Left hindlimb (tissue), 1 donor: ENCODE results near the gene IL13RA2.

Experiments
- DNase-seq: peaks from one replicate; pipeline ENCODE4 v3.0.0-alpha.2; 2018

Gene IL13RA2

DNA sequence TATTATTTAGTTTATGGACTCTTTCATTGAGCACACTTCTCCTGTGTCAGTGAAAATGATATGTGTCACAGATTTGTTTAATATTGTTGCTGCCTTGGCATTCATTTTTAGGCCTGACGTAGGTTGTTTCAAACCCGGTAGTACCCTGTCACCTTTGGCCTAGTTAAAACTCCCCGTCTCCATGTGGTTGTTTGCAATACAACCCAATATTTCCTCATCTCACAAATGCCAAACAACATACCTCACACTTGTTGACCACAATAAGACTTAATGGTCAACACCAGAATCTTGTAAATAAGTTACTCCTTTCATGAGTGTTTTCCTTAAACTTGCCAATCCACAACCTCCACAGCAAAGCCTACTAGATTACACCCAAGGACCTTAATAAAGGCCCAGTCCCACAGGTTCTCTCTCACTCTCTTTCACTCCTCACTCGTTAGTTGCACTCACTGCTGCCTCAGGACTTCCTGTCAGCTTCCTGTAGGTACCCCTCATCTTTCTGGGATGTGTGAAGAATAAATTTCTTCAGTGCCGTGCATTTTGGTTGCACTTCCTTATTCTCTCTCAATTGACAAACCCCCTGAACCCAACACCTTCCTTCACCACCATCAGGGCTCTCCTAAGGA, 31.3 kb downstream of the IL13RA2 start:
- no peak for DNase-seq

DNA sequence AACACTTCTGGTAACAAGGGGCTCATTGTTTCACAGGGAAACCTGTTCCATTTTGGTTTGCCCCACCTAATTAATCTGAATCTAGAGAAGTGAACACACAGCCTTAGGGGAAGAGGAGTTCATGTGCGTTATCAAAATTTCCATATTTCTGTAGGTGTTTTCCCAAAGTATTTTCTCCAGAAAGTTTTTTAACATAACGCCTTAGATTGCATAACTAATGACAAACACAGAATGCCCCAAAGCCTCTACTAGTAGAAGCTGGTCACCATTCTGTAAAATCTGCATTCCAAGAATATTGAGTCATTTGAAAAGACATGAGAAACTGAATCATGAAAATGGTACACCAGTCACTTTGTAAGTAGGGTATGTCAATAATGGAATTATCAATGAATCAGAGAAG, 41.1 kb downstream of the IL13RA2 start:
- DNase-seq = no peak

DNA sequence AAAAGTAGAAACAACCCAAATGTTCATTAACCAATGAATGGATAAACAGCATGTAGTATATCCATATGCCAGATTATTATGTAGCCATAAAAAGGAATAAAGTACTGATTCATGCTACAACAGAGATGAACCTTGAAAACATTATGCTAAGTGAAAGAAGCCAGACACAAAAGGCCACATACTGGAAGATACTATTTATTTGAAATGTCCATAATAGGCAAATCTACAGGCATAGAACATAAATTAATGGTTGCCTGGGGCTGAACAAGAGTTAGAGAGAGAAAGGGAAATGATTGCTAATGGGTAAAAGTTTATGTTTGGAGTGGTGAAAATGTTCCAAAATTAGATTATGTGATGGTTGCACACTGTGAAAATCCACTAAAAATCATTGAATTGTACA, 44.4 kb downstream of the IL13RA2 start:
- DNase-seq = no peak

DNA sequence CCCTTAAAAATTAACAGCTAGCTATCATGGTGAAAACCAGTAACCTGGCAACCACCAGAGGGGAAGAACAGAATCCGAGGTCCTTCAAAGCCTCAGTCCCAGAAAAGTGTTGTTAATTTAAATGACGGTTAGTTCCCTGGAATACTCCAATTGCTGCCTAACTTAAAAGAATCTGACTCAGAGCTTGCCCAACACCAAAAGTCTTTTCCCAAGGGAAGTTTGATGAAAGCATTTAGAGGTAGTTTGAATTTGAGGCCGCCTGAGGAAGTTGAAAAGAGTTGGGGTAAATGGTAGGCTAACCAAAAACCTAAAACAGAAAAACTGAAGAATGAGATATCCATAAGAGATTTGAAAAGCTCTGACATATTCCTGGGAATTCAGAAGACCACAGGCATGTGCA, 46.6 kb downstream of the IL13RA2 start:
- no peak for DNase-seq

DNA sequence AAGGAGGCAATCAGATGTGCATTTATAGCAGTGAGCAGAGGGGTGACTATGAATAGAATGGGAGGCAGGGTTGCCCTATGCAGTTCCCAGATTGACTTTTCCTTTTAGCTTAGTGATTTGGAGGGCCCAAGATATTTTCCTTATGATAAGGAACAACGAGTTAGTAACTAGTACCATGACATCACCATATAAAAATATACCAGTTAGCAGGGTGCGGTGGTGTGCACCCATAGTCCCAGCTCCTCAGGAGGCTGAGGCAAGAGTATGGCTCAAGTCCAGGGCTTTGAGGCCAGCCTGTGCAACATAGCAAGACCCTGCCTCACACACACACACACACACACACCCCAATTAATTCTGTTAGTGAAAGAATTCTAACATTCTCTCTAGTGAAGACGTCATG, 53.0 kb downstream of the IL13RA2 start:
- no peak for DNase-seq

DNA sequence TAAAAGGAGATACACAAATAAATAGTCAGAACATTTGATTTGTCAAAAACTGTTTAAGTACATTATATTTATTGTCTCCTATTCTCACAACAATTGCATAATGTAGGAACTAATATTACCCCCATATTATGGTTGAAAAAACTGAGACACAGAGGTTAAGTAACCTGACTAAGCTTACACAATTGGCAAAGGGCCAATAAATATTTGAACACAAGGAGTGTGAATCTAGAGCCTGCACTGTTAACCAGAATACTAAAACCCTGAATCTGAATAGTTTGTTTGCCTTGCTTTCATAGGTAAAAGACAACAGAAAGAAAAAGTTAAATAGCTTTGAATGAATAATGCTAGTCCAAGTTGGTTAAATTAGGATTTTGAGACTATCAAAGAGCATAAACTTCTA, 55.2 kb downstream of the IL13RA2 start:
- DNase-seq = no peak

DNA sequence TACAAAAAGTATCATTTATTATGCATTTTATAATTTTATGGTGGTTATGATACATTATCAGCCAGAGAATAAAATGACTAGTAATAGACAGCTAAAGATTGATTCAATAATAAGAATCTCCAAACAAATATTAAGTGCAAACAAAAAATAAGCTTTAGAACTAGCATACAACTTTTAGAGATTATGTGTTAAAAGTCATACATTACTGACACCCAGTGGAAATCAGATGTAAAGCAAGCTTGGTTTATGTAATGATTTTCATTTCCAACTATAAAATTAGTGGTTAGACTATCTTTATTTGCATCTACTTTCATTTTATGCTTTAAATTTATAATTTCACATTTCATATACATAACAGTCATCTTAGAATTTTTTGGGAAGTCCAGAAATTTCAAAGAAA, 57.7 kb downstream of the IL13RA2 start:
- DNase-seq = no peak
